ENCODE data around the gene ACADVL.
A peak's percentile ranks its signal among the peaks of the same experiment; 100 is the strongest.
"Not testable (repeated sequence)": the region's sequence is repeated elsewhere in the genome, so short reads cannot be mapped to it uniquely, and the experiment has no call there.

The ACADVL gene

DNA sequence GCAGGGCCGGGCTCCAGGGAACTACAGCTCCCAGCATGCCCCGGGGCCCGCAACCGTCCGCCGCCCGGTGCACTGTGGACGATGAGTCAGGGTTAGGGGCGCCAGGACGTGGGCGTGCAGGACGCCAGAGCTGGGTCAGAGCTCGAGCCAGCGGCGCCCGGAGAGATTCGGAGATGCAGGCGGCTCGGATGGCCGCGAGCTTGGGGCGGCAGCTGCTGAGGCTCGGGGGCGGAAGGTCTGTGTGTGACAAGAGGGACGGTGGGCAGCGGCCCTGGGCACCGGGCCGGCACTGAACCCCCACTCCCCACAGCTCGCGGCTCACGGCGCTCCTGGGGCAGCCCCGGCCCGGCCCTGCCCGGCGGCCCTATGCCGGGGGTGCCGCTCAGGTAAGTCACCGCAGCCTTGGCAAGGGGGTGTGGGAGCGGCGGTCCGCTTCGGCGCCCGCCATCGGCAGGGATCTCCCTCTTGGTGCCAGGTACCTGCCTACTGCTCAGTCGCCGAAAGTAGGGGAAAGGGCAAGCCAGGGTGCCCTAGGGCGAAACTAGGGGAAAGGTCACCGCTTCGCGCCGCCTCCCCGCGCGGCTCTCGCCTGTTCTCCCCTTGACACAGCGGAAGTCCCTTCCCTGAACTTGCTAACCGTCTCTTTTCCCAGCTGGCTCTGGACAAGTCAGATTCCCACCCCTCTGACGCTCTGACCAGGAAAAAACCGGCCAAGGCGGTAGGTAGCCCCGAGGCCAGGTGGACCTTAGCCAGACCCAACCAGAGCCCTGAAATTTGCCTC, at the start of gene ACADVL, which contains the start of gene DLG4:
Gene ACADVL (plus strand): TSS at position 127 of the 781 bp plus-strand sequence. CDS start 47 bp downstream, at position 174.
Gene DLG4 (minus strand): TSS at position 25 of the 781 bp plus-strand sequence.
- H3K4me3 ChIP-seq (ENCODE audit: insufficient read length, low read depth), result peak within 1 kb of the TSS; percentile 82
- peak within 1 kb of the TSS; percentile 92 for H3K9ac ChIP-seq (ENCODE audit: insufficient read length, low read depth)
- DNase-seq (ENCODE audit: low read depth, low spot score), result no peak
- no peaks in the 10 kb centered on the region for H3K27me3 ChIP-seq (ENCODE audit: insufficient read depth, insufficient read length)
- TF ChIP-seq YY1 (IDR thresholded peaks at IDR 0.05; ENCODE audit: insufficient read depth, insufficient read length) (no peak), ZNF274 (IDR thresholded peaks at IDR 0.05; ENCODE audit: low read depth, low read length) (no peak), SUZ12 (IDR thresholded peaks at IDR 0.05; ENCODE audit: extremely low read depth, insufficient read depth, insufficient read length) (no peak)
- peaks cover 43% of the 10 kb centered on the region for H3K36me3 ChIP-seq (ENCODE audit: insufficient read depth, insufficient read length, low read length)
- H3K4me1 ChIP-seq (ENCODE audit: insufficient read depth, insufficient read length), result peaks cover 26% of the 10 kb centered on the region
- no peaks in the 10 kb centered on the region for H3K9me3 ChIP-seq (ENCODE audit: insufficient read depth, low read length)

DNA sequence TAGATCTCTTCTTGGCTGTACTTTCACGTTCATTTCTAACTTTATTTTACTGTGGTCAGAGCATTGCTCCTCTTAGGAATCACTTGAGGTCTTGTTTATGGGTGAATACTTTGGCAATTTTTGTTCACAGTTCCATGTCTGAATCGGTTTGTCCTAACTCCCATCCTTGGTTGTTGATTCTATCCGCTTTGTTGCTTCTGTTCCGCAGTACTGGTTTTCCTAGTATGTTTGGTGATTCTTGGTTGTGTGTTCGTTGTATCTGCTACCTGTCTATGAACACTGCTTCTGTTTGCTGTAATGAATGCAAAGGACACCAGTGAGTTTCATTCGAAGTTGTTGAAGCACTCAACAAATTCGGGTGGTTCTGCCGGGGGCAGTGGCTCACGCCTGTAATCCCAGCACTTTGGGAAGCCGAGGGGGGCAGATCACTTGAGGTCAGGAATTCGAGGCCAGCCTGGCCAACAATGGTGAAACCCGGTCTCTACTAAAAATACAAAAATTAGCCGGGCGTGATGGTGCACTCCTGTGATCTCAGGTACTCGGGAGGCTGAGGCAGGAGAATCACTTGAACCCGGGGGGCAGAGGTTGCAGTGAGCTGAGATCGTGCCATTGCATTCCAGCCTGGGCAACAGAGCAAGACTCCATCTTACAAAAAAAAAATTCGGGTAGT, 47.1 kb upstream of the ACADVL start:
- peaks cover 12% of the 10 kb centered on the region for H3K27me3 ChIP-seq (ENCODE audit: insufficient read depth, insufficient read length)
- H3K36me3 ChIP-seq (ENCODE audit: insufficient read depth, insufficient read length, low read length); H3K9ac ChIP-seq (ENCODE audit: insufficient read length, low read depth); H3K4me3 ChIP-seq (ENCODE audit: insufficient read length, low read depth); DNase-seq (ENCODE audit: low read depth, low spot score); H3K9me3 ChIP-seq (ENCODE audit: insufficient read depth, low read length): not testable (repeated sequence)
- H3K4me1 ChIP-seq (ENCODE audit: insufficient read depth, insufficient read length), result peaks cover 13% of the 10 kb centered on the region

DNA sequence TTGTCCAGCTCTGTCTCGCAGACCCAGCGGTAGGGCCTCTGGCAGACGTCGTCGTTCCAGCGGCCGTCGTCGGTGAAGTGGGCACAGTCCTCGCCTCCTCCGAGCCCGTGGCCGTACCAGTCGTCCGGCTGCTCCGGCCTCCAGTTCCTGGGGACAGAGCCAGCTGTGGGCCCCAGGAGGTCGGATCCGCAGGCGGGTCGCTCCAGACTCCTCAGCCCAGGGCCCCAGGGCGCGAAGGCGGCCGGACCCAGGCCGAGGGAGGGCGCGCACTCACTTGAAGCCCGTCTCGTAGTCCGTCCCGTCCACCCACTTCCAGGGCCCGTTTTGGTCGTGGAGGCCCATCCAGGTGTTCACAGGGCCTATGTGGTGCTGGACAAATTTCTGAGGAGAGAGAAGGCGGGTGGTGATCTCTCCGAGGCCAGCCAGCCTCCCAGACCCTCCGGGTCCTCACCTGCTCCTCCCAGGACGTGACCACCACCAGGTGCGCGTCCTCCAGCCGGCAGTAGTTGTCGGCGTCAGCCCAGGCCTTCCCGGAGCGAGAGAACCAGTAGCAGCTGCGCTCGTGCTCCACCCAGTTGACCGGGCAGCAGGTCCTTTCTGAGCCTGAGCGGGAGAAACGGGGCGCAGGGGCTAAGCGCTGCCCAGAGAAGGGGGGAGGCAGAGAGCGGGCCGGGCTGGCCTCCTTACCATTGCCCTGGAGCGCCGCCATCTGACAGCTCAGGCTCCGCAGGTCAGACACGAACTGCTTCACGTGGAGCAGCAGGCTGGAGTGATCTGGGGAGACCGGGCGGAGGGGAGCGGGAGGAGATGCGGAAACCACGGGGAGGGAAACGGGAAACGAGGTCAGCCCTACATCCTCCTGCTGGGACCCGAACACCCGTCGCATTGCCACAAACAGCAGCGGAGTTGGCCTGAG, 45.8 kb upstream of the ACADVL start:
- DNase-seq (ENCODE audit: low read depth, low spot score), result no peak
- H3K9ac ChIP-seq (ENCODE audit: insufficient read length, low read depth), result no peak overlapping the region
- H3K36me3 ChIP-seq (ENCODE audit: insufficient read depth, insufficient read length, low read length), result no peaks in the 10 kb centered on the region
- TF ChIP-seq SUZ12 (IDR thresholded peaks at IDR 0.05; ENCODE audit: extremely low read depth, insufficient read depth, insufficient read length) (no peak), YY1 (IDR thresholded peaks at IDR 0.05; ENCODE audit: insufficient read depth, insufficient read length) (no peak), ZNF274 (IDR thresholded peaks at IDR 0.05; ENCODE audit: low read depth, low read length) (no peak)
- peaks cover 6% of the 10 kb centered on the region; the same call in 1 of the 2 replicates for H3K9me3 ChIP-seq (ENCODE audit: insufficient read depth, low read length)
- no peak overlapping the region for H3K4me3 ChIP-seq (ENCODE audit: insufficient read length, low read depth)
- H3K4me1 ChIP-seq (ENCODE audit: insufficient read depth, insufficient read length), result peaks cover 13% of the 10 kb centered on the region
- H3K27me3 ChIP-seq (ENCODE audit: insufficient read depth, insufficient read length), result peaks cover 12% of the 10 kb centered on the region

DNA sequence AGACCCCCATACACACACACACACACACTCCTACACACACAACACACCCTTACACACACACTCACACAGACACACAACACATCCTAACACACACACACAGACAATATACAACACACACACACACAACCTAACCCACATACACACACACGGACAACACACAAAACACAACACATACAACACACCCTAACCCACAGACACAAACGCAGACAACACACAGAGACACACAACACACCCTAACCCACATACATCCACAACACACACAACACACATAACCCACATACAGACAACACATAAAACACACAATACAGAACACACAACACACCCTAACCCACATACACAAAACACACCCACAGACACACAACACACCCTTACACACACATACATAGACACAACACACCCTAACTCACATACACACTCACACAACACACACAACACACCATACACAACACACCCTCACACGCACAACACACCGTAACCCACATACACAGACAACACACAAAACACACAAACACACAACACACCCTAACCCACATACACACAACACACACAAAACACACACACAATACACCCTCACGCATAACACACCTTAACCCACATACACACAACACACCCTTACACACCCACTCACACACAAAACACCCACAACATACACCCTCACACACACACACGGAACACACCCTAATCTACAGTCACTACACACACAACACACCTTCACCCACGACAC, 45.0 kb upstream of the ACADVL start:
- H3K36me3 ChIP-seq (ENCODE audit: insufficient read depth, insufficient read length, low read length), result no peaks in the 10 kb centered on the region
- H3K9me3 ChIP-seq (ENCODE audit: insufficient read depth, low read length), result peaks cover 6% of the 10 kb centered on the region; the same call in 1 of the 2 replicates
- no peak for TF ChIP-seq SUZ12 (IDR thresholded peaks at IDR 0.05; ENCODE audit: extremely low read depth, insufficient read depth, insufficient read length)
- no peak for TF ChIP-seq ZNF274 (IDR thresholded peaks at IDR 0.05; ENCODE audit: low read depth, low read length)
- no peak for TF ChIP-seq YY1 (IDR thresholded peaks at IDR 0.05; ENCODE audit: insufficient read depth, insufficient read length)
- no peak for DNase-seq (ENCODE audit: low read depth, low spot score)
- no peak overlapping the region for H3K9ac ChIP-seq (ENCODE audit: insufficient read length, low read depth)
- peaks cover 13% of the 10 kb centered on the region for H3K4me1 ChIP-seq (ENCODE audit: insufficient read depth, insufficient read length)
- peaks cover 12% of the 10 kb centered on the region for H3K27me3 ChIP-seq (ENCODE audit: insufficient read depth, insufficient read length)
- H3K4me3 ChIP-seq (ENCODE audit: insufficient read length, low read depth), result no peak overlapping the region

DNA sequence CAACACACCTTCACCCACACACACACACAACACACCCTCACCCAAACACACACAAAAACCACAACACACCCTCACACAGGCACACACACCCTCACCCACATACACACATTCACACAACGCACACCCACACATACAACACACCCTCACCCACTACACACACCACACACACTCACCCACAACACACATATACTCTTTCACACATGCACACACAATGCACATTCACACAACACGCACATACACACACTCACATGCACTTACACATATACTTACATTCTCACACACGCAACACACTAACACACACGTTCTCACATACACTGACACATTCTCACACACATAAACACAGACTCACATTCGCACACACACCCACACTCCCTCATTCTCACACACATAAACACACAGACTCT, 44.4 kb upstream of the ACADVL start:
- Histone ChIP-seq H3K27me3 (ENCODE audit: insufficient read depth, insufficient read length) (peaks cover 12% of the 10 kb centered on the region), H3K9me3 (ENCODE audit: insufficient read depth, low read length) (peaks cover 2% of the 10 kb centered on the region; the same call in 1 of the 2 replicates), H3K36me3 (ENCODE audit: insufficient read depth, insufficient read length, low read length) (no peaks in the 10 kb centered on the region), H3K4me3 (ENCODE audit: insufficient read length, low read depth) (no peak overlapping the region), H3K4me1 (ENCODE audit: insufficient read depth, insufficient read length) (peaks cover 13% of the 10 kb centered on the region), H3K9ac (ENCODE audit: insufficient read length, low read depth) (no peak overlapping the region)
- DNase-seq (ENCODE audit: low read depth, low spot score), result no peak
- TF ChIP-seq ZNF274 (IDR thresholded peaks at IDR 0.05; ENCODE audit: low read depth, low read length) (no peak), YY1 (IDR thresholded peaks at IDR 0.05; ENCODE audit: insufficient read depth, insufficient read length) (no peak), SUZ12 (IDR thresholded peaks at IDR 0.05; ENCODE audit: extremely low read depth, insufficient read depth, insufficient read length) (no peak)

DNA sequence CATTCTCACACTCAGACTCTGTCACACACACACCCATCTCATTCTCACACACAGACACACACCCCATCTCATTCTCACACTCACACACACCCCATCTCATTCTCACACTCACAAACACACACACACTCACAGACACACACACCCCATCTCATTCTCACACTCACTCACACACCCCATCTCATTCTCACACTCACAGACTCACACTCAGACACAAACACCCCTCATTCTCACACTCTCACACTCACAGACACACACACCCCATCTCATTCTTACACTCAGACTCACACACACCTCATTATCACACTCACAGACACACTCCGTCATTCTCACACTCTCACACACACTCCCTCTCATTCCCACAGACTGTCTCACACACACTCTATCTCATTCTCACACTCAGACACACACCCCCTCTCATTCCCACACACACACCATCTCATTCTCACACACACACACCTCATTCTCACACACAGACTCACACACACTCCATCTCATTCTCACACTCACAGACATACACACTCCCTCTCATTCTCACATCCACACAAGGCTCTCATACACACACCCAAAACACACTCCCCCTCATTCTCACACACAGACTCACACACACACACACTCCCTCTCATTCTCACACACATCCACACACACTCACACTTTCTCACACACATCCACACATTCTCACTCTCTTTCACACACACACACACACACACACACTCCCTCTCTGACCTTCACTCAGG, 43.5 kb upstream of the ACADVL start:
- no peak overlapping the region for H3K4me3 ChIP-seq (ENCODE audit: insufficient read length, low read depth)
- peaks cover 12% of the 10 kb centered on the region for H3K27me3 ChIP-seq (ENCODE audit: insufficient read depth, insufficient read length)
- H3K36me3 ChIP-seq (ENCODE audit: insufficient read depth, insufficient read length, low read length), result no peaks in the 10 kb centered on the region
- TF ChIP-seq ZNF274 (IDR thresholded peaks at IDR 0.05; ENCODE audit: low read depth, low read length) (no peak), YY1 (IDR thresholded peaks at IDR 0.05; ENCODE audit: insufficient read depth, insufficient read length) (no peak), SUZ12 (IDR thresholded peaks at IDR 0.05; ENCODE audit: extremely low read depth, insufficient read depth, insufficient read length) (no peak)
- peak overlapping the region; percentile 44 for H3K9ac ChIP-seq (ENCODE audit: insufficient read length, low read depth)
- DNase-seq (ENCODE audit: low read depth, low spot score), result no peak
- peaks cover 13% of the 10 kb centered on the region for H3K4me1 ChIP-seq (ENCODE audit: insufficient read depth, insufficient read length)
- H3K9me3 ChIP-seq (ENCODE audit: insufficient read depth, low read length), result no peaks in the 10 kb centered on the region

Measured in NT2/D1 (cell line).